Hematopoietic multipotent progenitor cell treated with erythropoietin and hydrocortisone succinate and interleukin-3 and kit ligand, for 15 days (in vitro differentiated cells): ENCODE data around the gene MYLK3.

Experiments
- DNase-seq: peaks from one replicate; pipeline ENCODE4 v3.0.0-alpha.2; 2015; ENCODE audit warnings: low spot score

MYLK3 gene

DNA sequence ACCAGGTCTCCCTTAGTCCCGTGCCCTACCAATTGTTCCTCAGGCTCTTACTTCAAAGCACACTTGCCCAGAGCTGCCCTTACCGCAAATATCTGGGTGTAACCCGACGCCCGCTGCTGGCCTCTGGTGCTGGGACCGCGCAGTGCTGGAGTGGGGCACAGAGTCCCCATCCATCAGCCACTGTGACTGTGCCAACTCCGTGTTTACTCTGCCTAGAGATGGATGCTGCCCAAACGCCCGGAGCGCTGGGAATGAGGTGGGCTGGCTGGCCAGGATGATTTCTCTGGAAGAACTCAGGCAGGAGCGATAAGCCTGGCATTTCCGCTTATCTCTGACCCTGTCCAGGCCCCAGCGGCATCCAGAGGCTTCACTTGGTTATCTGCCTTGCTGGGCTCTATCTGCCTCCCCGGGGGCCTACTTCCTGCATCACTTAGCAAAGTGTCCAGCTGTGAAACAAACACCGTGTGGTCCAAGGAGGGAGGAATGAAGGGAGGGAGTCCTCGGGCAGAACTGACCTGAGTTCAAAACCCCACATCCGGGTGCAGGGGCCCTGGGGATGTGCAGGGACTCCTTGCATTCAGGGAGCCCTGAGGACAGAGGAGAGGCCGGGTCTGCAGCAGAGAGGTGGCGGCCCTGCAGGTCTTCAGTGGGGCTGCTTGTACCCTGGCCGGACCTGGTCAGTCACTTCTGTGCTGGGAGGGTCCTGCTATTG, 9.4 kb upstream of the MYLK3 start:
- DNase-seq, result no peak

DNA sequence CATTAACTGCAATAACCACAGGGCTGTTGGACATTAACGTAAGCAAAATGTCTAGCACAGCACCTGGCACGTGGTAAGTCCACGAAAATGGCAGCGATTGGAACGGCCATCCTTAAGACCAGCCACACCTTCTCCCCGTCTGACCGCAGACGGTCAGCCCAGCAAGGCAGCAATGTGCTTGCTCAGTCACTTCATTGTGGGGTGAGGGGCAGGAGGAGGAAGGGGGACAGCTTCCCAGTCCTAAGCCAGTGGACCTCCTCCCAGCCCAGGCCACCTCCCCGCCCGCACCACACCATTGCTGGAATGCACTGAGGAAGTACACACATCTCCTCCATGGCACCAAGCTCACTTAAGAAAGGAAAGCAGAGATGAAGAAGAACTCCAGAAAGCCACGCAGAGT, 8.6 kb upstream of the MYLK3 start:
- DNase-seq, result no peak

- no peak for DNase-seq
Observed at GRCh38 chr16:46753015-46753414, 4.9 kb upstream of the MYLK3 start.

GRCh38 chr16:46751381-46751780, 3.2 kb upstream of the MYLK3 start:
- no peak for DNase-seq

DNA sequence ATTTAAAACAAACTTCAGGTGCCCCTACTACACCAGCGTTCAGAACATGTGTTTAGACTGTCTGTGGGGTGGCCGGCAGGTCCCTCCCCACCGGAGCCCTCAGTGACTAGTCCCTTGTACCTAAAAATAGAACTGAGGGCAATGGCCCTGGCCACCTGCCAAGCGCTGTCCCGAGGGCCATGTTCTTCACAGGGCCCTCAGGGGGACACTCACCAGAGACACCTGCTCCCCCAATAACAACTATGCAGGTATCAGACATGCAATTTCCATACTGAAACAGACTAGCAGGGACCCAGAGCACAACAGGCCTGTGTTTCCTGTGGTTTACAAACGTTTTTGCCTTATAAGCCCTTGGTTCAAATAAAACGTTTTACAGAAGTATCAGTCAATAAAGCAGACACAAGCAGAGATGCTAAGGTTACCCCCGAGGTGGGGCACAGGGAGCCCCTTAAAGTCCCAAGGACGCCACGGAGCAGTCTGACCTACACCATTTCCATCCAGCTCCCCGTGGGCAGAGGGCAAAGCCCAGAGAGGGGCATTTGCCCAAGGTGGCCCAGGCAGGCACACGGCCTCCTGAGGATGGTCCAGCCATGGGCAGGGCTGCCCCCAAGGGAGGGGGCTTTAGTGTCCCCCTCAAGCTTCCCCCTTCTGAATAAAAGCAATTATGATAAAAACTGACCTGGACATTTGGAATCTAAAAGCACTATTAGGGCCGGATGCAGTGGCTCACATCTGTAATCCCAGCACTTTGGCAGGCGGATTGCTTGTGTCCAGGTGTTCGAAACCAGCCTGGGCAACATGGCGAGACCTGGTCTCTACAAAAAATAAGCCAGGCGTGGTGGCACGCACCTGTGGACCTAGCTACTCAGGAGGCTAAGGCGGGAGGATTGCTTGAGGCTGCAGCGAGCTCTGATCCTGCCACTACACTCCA, 896 bp upstream of the MYLK3 start:
- DNase-seq, result no peak

GRCh38 chr16:46746821-46747776, 1.0 kb downstream of the MYLK3 start:
- DNase-seq, result no peak

- no peak for DNase-seq
Observed at GRCh38 chr16:46745617-46746016, 2.5 kb downstream of the MYLK3 start.

GRCh38 chr16:46743232-46743719, 4.9 kb downstream of the MYLK3 start:
- DNase-seq, result no peak

GRCh38 chr16:46739934-46740333, 8.2 kb downstream of the MYLK3 start:
- no peak for DNase-seq

- DNase-seq, result no peak
Observed at GRCh38 chr16:46737621-46738214, 10.4 kb downstream of the MYLK3 start.

GRCh38 chr16:46736695-46737094, 11.4 kb downstream of the MYLK3 start:
- DNase-seq, result no peak

DNA sequence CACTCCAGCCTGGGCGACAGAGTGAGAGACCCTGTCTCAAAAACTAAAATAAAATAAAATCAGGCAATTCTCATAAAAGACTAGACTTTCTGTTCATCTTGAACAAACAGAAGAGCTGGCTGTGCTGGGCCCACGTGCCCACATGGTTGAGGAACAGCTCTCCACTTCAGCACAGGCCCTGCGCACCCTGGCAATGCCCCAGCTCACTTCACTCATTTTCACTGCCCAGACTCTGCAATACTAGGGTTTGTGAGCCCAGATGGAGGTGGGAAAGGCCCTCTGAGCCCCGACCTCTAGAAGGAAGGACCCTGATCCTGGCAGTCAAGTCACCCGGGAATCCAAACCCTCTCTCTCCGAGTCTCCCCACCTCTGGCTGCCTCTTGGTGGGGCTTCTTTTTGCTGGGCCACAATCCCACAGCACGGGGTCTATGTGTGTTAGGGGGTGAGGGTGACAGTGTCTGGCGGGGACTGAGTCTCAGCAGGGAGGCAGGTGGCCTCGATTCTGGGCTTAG, 14.8 kb downstream of the MYLK3 start:
- no peak for DNase-seq

DNA sequence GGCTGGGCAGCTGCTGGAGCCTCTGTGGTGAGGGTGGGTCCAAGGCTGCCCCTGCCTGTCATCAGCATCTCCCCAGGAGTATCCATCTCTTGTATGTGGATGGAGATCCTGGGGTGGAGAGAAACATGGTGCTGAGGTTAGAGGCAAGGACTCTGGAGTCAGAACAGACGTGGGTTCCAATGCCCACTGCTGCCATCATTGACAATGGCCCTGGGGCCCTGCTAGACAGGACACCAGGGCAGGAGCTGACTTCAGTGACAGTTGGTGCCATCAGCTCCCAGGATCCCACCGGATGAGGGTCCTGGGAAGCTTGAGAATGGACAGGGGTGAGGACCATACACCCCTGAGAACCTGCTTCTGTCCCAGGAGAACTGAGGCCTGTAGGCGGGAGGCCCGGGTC, 15.6 kb downstream of the MYLK3 start:
- DNase-seq, result no peak

GRCh38 chr16:46731691-46732555, 16.2 kb downstream of the MYLK3 start:
- no peak for DNase-seq

DNA sequence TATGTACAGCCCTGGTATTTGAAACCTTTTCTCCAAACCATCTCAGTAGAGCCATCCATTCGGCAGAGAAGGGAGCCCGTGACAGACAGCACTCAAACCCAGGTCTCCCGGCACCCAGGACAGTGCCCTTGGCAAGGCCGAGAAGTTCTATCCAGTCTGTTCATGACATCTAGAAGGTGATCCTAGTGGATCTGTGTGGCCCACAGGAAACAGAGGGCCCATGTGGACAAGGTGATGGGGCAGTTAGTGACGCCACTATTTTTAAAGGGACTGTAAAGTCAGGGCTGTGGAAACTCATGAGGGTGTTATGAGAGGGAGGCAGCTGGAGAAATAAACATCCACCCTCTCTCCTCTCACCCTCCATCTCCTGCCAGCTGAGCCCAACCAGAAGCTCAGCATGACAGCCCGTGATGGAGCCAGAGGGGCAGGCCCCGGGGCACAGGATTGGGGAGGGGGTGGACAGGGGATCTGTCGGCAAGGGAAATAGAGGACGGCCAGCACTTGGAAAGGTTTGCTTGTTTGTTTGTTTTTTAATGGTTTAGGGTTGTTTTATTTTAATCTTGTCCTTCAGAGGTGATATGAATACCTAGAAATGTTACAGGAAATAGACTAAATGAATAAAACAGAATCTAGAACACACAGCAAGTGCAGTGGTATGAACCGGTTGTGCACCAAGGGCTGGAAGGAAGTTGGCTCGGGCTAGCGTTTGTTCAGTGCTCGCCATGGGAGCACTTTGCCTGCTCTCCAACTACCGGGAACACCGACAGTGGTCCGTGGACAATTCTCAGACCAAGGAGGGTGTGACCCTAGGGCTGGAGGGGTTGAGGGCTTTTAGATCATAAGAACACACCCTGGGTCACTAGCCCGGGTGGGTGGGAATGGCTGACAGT, 17.1 kb downstream of the MYLK3 start:
- DNase-seq, result no peak

GRCh38 chr16:46730126-46730525, 18.0 kb downstream of the MYLK3 start:
- DNase-seq, result no peak

DNA sequence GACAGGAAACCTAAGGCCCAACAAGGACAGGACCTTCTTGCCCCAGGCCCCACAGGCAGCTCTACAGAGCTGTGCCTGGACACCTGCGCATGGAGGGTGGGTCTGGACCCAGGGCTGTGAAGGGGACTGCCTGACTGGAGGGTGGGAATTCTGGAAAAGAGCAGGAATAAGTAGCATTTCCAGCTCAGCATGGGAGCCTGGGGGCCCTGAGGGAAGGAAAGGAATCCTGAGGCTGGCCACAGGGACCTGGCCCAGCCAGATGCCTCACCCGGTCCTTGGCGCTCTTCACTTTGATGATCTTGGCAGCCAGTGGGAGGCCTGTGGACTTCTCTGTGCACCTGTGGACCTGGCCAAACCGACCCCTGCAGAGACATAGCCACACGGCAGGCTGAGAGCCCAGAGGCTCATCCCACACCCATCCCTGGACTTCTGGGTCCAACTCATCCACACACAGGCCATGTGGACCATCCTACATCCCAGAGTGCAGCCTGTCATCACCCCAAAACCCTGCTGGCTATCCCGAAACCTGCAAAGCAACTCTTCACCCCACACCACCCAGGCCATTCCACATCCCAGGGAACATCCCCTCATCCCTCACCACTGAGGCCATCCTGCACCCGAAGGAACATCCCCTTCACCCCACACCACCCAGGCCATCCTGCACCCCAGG, 18.7 kb downstream of the MYLK3 start:
- no peak for DNase-seq

GRCh38 chr16:46728806-46729205, 19.3 kb downstream of the MYLK3 start:
- no peak for DNase-seq

DNA sequence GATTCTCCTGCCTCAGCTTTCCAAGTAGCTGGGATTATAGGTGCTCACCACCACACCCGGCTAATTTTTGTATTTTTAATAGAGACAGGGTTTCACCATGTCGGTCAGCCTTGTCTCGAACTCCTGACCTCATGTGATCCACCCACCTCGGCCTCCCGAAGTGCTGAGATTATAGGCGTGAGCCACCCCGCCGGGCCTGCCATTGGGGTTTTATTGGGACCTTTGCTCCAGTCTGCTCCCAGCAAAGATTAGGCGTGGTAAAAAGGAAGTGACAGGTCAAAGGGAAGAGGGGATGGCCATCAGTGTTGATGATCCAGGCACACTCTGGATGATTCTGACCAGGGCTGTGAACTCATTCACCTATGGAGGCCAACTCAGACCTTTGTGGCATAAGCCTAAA, 20.5 kb downstream of the MYLK3 start:
- DNase-seq, result no peak
